Measurements from ENCODE around the gene MYH16. TPM values are rescaled to one million over a fixed set of nuclear protein-coding genes. Genes with fewer than 3 reads are reported as not detected.

MYH16 gene
- total and polyA plus RNA-seq, 9 donors: not detected

DNA sequence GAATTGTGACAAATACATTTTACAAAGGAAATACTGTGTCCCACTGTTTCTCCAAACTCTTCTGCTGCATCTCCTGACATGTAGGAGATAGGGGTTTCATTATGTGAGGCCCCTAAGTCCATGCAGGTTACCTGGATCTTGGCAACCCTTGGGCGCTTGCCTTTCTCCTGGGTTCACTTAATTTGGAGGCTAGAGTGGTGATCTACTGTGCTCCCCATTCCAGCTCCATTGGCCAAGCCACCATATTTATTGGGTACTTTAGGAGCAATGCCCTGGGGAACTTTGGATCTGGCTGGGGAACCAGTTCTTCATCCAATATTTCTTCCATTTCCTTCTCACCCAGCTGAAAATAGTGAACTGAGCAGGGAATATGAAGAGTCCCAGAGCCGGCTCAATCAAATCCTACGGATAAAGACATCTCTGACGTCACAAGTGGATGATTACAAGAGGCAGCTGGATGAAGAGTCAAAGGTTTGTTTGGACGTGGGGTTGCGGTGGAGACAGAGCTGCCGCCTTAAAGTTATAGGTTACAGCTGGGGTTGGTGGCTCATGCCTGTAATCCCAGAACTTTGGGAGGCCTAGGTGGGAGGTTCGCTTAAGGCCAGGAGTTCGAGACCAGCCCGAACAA is 18.5 kb downstream of the MYH16 start:
- DNase-seq: no peak
- H3K36me3 ChIP-seq: no peaks in the 10 kb centered on the region
- TF ChIP-seq EP300 (IDR thresholded peaks at IDR 0.05): no peak
- H3K9me3 ChIP-seq: no peaks in the 10 kb centered on the region
- intact Hi-C loops (cut with DNase I): no loop called here
- no peaks in the 10 kb centered on the region for H3K27me3 ChIP-seq
- no peaks in the 10 kb centered on the region for H3K4me1 ChIP-seq (ENCODE audit: insufficient read depth)
- H3K4me3 ChIP-seq: no peak overlapping the region
- H3K27ac ChIP-seq: no peak overlapping the region
- 75 to 82% (median 77%) methylated on average over 10 of the region's 10 CpGs for WGBS, 3 donors

DNA sequence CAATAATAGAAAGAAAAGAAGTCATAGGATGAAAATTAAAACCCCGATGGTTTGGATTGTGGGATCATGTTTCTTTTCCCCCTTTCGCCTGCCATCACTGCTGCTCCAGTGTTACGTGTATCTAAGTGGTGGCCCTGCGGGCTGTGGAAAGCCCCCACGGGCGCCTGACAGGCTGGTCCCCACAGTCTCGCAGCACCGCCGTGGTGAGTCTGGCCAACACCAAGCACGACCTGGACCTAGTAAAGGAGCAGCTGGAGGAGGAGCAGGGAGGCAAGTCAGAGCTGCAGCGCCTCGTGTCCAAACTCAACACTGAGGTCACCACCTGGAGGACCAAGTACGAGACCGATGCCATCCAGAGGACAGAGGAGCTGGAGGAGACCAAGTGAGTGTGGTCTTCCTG is 19.5 kb downstream of the MYH16 start:
- no peak for DNase-seq
- Histone ChIP-seq H3K36me3 (no peaks in the 10 kb centered on the region), H3K9me3 (no peaks in the 10 kb centered on the region), H3K4me3 (no peak overlapping the region), H3K4me1 (ENCODE audit: insufficient read depth) (no peaks in the 10 kb centered on the region), H3K27me3 (no peaks in the 10 kb centered on the region), H3K27ac (no peak overlapping the region)
- TF ChIP-seq, protein P1, sequence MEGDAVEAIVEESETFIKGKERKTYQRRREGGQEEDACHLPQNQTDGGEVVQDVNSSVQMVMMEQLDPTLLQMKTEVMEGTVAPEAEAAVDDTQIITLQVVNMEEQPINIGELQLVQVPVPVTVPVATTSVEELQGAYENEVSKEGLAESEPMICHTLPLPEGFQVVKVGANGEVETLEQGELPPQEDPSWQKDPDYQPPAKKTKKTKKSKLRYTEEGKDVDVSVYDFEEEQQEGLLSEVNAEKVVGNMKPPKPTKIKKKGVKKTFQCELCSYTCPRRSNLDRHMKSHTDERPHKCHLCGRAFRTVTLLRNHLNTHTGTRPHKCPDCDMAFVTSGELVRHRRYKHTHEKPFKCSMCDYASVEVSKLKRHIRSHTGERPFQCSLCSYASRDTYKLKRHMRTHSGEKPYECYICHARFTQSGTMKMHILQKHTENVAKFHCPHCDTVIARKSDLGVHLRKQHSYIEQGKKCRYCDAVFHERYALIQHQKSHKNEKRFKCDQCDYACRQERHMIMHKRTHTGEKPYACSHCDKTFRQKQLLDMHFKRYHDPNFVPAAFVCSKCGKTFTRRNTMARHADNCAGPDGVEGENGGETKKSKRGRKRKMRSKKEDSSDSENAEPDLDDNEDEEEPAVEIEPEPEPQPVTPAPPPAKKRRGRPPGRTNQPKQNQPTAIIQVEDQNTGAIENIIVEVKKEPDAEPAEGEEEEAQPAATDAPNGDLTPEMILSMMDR (IDR thresholded peaks at IDR 0.05): no peak
- TF ChIP-seq POLR2A (IDR thresholded peaks at IDR 0.05) (no peak), EP300 (IDR thresholded peaks at IDR 0.05) (no peak)
- 86 to 88% (median 87%) methylated on average over 14 of the region's 14 CpGs for WGBS, 3 donors
- intact Hi-C loops (cut with DNase I): no loop called here

DNA sequence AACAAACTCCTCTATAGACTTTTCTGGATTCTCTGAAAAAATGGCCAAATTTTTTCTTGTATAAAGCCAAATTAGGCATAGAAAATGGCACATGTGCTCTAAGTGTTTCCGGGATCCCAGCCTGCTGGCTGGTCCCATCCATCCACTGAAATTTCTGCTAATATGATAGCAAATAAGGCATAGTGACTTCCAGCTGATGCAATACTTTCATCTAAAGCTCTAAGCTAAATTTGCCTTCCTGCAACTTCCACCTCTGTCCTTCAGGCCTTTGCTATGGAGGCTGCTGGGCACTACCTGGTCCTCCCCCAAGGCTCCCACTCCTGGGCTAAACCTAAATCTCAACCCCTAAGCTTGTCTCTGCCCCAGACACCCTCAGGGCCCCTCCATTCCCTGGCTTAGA is 20.5 kb downstream of the MYH16 start:
- DNase-seq: no peak
- Histone ChIP-seq H3K4me1 (ENCODE audit: insufficient read depth) (no peaks in the 10 kb centered on the region), H3K9me3 (no peaks in the 10 kb centered on the region), H3K27ac (no peak overlapping the region), H3K27me3 (no peaks in the 10 kb centered on the region), H3K36me3 (no peaks in the 10 kb centered on the region), H3K4me3 (no peak overlapping the region)
- intact Hi-C loops (cut with DNase I): no loop called here
- 94 to 98% (median 97%) methylated on average over 1 of the region's 1 CpG for WGBS, 3 donors
- TF ChIP-seq, protein P1 (IDR thresholded peaks at IDR 0.05): no peak
- TF ChIP-seq POLR2A (IDR thresholded peaks at IDR 0.05): no peak
- TF ChIP-seq EP300 (IDR thresholded peaks at IDR 0.05): no peak

DNA sequence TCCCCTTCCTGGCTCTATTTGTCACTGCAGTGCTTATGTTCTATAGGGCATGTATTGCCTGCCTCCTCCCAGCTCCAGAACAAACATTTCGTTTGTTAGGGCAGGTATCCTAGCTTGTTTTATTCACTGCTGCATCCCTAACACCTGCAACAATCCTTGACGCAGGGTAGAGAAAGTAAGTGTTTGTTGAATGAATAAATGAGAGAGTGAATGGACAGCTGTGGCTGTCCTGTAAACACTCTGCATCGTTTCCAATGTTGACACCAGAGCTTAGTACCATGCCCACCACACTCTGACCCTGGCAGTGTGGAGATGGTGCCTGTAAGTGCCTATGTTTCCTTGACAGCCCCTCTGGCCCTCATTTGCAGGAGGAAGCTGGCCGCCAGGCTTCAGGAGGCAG is 21.0 kb downstream of the MYH16 start:
- 80 to 83% (median 81%) methylated on average over 4 of the region's 4 CpGs for WGBS, 3 donors
- intact Hi-C loops (cut with DNase I): no loop called here
- Histone ChIP-seq H3K9me3 (no peaks in the 10 kb centered on the region), H3K27me3 (no peaks in the 10 kb centered on the region), H3K4me3 (no peak overlapping the region), H3K36me3 (no peaks in the 10 kb centered on the region), H3K4me1 (ENCODE audit: insufficient read depth) (no peaks in the 10 kb centered on the region), H3K27ac (no peak overlapping the region)
- no peak for DNase-seq
- TF ChIP-seq POLR2A (IDR thresholded peaks at IDR 0.05): no peak
- TF ChIP-seq EP300 (IDR thresholded peaks at IDR 0.05): no peak
- TF ChIP-seq, protein P1 (IDR thresholded peaks at IDR 0.05): no peak

DNA sequence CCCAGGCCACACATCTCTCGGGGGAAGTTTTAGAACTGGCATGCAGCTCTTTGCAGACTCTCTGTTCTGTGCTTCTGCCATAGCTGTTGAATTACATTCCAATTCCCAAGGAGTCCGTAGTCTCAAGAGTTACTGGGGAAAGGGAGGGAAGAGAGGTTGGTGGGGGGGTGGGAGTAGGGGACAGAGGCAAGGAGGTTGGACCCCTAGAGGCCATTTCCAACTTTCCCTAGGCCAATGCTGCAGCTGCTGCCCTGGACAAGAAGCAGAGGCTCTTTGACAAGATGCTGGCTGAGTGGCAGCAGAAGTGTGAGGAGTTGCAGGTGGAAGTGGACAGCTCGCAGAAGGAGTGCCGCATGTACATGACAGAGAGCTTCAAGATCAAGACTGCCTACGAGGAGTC is 23.8 kb downstream of the MYH16 start:
- intact Hi-C loops (cut with DNase I): no loop called here
- 83 to 90% (median 85%) methylated on average over 5 of the region's 5 CpGs for whole genome bisulfite sequencing, 3 donors
- Histone ChIP-seq H3K4me1 (ENCODE audit: insufficient read depth) (no peaks in the 10 kb centered on the region), H3K4me3 (no peak overlapping the region), H3K27ac (no peak overlapping the region), H3K9me3 (no peaks in the 10 kb centered on the region), H3K36me3 (no peaks in the 10 kb centered on the region), H3K27me3 (no peaks in the 10 kb centered on the region)
- no peak for DNase-seq
- TF ChIP-seq EP300 (IDR thresholded peaks at IDR 0.05) (no peak), POLR2A (IDR thresholded peaks at IDR 0.05) (no peak)
- TF ChIP-seq, protein P1 (IDR thresholded peaks at IDR 0.05): no peak
